T-helper 1 cell treated with Interleukin-12 subunit alpha and Interleukin-12 subunit beta and Interleukin-4 antibody, amounts not matched to agents 30 ng/mL and 1 ng/mL, for 36 hours (primary cell): ENCODE results near the gene CPAMD8. TPM values are rescaled to one million over a fixed set of nuclear protein-coding genes. Genes with fewer than 3 reads are reported as not detected.
"Not testable (repeated sequence)": the region's sequence is repeated elsewhere in the genome, so short reads cannot be mapped to it uniquely, and the experiment has no call there.

Experiments used
- intact Hi-C: fragments of 100-400 bp; cut with micrococcal nuclease; formaldehyde crosslinking; loops from one replicate; pipeline ENCODE4 v1.15.1; 2024
- total RNA-seq: library from RNA; stranded (reverse); gene quantifications from 2 replicates; pipeline ENCODE4 v1.2.3, GENCODE V29; 2022

Gene CPAMD8
- total RNA-seq, 1 donor from 2014 or later, result 0.22 TPM

DNA sequence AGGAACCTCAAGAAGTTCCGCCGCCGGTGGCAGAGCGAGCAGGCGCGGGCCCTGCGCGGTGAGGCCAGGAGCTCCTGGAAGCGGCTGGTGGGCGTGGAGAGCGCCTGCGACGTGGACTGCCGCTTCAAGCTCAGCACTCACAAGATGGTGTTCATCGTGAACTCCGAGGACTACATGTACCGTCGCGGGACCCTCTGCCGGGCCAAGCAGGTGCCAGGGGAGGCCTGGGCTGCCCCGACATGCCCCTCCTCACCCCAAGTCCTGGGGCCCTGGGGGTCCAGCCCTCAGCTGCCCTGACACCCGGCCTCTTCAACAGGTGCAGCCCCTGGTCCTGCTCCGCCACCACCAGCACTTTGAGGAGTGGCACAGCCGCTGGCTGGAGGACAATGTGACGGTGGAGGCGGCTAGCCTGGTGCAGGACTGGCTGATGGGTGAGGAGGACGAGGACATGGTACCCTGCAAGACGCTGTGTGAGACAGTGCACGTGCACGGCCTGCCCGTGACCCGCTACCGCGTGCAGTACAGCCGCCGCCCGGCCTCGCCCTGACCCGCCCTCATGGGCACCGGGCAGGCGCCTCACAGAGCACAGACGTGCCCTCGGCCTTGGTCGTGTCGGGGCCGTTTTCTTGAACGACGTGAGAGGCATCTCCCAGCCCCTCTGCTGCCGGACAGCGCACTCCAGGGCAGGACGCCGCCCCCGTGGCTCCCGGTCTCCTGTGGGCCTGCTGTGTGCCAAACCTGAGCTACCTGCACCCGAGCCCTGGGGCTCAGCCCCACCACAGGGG, 148.2 kb downstream of the CPAMD8 start:
- intact Hi-C loops, result no loop called here

GRCh38 chr19:16877581-16877980, 149.0 kb downstream of the CPAMD8 start:
- intact Hi-C loops, result no loop called here

DNA sequence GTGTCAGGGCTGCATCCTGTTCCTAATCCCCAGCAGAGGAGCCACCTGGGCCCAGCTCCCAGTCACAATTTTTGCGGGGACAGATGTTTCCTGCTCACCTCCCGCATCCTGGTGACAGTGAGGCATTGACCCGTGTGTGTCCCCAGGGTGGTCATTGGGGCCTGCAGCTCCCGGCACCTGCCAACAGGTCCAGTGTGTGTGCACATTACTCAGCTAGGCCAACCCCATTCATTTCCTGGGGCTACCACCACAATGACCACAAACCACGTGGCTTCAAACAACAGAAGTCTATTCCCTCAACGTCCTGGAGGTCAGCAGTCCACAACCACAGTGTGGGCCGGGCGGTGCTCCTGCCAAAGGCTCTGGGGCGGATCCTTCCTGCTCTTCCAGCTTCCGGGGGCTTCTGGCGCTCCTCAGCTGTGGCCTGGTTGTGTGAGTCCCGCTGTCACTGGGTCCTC, 149.7 kb downstream of the CPAMD8 start:
- intact Hi-C loops, result no loop called here

DNA sequence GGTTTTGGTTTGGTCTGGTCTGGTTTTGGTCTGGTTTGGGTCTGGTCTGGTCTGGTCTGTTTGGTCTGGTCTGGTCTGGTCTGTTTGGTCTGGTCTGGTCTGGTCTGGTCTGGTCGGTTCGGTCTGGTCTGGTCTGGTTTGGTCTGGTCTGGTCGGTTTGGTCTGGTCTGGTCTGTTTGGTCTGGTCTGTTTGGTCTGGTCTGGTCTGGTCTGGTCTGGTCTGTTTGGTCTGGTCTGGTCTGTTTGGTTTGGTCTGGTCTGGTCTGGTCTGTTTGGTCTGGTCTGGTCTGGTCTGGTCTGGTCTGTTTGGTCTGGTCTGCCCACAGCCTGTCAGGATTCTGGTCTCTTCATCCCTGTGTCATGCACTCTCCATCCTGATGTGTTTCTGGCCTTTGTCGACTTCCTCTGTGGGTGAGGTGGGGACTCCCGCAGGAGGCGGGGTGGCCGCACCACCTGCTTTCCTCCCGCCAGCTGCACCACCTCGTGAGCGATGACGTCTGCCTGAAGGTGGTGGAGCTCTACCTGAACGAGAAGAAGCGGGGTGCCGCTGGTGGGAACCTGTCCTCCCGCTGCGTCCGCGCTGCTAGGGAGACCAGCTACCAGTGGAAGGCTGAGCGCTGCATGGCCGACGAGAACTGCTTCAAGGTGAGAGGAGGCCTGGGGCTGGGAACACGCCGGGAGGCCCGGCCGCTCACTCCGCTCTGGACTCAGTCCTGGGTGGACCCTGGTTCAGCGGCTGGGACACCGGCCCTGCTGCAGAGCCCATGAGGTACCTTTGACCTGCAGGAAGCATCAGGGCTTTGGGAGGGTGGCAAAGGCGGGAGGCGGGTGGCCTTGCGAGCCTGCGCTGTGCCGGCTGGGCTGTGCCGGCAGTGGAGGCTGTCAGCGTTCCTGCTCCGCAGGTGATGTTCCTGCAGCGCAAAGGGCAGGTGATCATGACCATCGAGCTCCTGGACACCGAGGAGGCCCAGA, 150.7 kb downstream of the CPAMD8 start:
- intact Hi-C loops, result no loop called here

DNA sequence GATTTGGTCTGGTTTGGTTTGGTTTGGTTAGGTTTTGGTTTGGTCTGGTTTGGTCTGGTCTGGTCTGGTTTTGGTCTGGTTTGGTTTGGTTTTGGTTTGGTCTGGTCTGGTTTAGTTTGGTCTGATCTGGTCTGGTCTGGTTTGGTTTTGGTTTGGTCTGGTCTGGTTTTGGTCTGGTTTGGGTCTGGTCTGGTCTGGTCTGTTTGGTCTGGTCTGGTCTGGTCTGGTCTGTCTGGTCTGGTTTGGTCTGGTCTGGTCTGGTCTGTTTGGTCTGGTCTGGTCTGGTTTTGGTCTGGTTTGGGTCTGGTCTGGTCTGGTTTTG, 151.7 kb downstream of the CPAMD8 start:
- intact Hi-C loops, result not testable (repeated sequence)

GRCh38 chr19:16874250-16874977, 152.2 kb downstream of the CPAMD8 start:
- intact Hi-C loops, result no loop called here

GRCh38 chr19:16873594-16873993, 153.0 kb downstream of the CPAMD8 start:
- intact Hi-C loops, result no loop called here

- intact Hi-C loops, result no loop called here
Measured at GRCh38 chr19:16872728-16873127, 153.9 kb downstream of the CPAMD8 start.

DNA sequence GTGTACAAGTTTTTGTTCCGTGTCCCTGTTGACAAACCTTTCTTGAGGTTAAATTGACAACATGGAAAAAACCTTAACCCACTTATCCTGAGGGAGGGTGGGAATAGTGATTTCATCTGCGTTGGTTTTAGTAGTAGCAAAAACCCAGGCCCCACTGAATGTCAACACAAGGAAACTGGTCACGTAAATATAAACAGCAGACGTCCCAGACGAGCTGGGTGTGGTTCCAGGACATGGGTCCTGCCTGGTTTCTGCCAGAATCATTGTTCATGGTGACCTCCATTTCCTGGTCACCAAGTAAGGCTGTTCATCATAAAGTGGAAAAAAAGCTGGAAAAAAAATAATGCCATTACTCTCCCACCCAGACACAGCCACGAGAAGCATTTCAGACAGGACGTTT, 154.7 kb downstream of the CPAMD8 start:
- intact Hi-C loops, result no loop called here

DNA sequence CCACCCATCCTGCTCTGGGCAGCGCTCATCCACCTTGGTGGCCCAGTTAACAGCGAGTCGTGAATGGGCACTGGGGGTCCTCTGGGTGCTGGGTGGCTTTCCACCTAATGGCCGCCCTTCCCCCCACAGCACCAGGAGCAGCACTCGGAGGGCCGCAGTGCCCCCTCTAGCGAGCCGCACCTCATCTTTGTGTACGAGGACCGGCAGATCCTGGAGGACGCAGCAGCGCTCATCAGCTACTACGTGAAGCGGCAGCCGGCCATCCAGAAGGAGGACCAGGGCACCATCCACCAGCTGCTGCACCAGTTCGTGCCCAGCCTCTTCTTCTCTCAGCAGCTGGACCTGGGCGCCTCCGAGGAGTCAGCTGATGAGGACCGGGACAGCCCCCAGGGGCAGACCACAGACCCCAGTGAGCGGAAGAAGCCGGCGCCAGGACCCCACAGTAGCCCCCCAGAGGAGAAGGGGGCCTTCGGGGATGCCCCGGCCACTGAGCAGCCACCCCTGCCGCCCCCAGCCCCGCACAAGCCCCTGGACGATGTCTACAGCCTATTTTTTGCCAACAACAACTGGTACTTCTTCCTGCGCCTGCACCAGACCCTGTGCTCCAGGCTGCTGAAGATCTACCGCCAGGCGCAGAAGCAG, 157.2 kb downstream of the CPAMD8 start:
- intact Hi-C loops, result no loop called here

DNA sequence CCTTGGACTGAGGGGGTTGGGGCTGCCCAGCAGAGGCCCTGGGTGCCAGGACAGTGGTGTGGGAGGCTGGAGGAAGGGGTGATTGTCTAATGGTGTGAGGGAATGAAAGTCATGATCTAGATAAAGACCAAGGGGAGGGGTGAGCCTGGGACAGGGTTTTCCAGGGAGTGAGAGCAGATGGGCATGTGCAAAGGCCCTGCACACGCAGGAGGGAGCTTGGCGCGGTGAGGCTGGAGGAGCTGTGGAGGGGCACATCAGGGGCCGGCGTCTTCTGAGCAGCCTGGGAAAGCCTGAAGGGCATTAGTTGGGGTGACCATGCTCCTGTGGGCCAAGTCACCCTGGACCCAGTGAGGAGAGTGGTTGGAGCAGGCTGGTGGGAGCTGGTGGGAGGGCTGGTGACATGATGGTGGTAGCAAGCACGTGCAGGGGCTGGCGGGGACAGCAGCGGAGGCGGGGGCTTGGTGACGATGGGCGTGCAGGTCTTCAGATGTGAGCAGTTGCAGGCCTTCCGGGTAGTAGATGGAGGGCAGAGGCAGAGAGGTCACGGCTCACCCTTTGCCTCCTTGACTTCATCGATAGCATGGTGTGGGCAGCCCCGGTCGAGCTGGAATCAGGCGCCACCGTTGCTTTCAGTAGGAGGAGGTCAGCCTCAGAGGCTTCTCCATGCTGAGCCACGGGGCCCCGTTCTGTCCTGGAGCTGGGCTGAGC, 158.0 kb downstream of the CPAMD8 start:
- intact Hi-C loops, result no loop called here

DNA sequence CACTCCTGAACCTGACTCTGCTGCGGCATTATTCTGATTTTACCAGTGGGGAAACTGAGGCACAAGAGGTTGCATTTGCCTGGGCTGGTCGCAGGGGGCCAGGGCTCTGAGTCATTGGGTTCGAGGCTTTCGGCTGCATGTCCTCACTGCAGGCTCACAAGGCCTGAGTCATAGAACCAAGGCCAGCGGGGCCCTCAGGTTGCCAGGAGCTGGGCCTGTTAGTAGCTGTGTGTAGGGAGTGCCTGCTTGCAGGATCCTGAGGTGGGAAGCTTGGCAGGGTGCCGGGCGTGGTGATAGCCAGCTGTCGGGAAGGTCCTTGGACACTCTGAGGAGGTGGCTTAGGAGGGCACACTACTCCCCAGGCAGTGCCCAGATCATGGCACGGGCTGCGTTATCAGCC, 159.4 kb downstream of the CPAMD8 start:
- intact Hi-C loops, result no loop called here

DNA sequence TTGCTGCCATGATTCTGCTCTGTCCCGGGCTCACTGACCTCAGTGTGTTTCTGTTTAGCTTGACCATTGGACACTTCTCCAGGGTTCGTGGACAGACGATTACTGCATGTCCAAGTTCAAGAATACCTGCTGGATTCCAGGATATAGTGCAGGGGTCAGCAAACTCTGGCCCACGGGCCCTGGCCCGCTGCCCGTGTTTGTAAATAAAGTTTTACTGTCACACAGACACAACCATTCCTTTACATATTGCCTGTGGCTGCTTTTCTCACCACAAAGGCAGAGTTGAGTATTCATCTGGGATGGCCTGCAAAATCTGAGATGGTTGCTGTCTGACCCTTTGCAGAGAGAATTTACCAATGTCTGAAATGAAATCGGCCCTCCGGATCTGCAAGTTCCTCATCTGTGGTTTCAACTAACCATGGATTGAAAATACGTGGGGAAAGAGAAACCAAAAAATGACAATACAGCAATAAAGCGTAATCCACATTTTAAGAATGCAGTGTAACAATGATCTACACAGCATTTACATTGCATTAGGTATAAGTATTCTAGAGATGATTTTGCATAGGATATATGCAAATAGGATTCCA, 163.7 kb downstream of the CPAMD8 start:
- intact Hi-C loops, result no loop called here

DNA sequence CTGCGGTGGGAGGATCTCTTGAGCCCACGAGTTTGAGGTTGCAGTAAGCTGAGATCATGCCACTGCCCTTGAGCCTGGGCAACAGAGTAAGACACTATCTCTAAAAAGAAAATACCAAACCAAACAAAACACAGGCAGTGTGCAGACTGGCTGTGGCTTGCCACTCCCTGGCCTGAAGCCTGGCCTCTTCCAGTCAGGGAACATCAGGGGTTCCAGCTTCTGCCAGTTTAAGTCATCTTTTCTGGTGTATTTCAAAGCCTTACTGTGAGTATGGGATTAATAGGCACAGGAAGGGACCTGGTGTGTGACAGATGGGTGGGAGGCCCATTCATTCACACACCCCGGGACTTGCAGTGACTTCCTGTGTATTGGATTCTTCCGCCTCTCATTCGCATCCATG, 164.8 kb downstream of the CPAMD8 start:
- intact Hi-C loops, result no loop called here

DNA sequence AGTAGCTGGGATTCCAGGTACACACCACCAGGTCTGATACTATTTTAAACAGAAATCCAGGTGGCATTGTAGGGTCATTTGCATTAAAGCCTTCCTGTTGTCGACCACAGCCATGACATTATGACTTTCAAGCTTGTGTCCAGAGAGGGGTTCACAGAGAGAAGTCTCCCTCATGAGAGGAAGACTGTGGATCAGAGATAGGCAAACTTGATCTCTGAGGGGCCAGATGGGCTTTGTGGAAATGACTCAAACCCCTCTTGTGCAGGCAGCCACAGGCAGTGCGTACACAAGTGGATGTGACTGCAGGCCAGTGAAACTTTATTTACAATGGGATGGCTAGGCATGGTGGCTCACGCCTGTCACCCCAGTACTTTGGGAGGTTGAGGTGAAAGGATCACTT, 165.6 kb downstream of the CPAMD8 start:
- intact Hi-C loops, result no loop called here

DNA sequence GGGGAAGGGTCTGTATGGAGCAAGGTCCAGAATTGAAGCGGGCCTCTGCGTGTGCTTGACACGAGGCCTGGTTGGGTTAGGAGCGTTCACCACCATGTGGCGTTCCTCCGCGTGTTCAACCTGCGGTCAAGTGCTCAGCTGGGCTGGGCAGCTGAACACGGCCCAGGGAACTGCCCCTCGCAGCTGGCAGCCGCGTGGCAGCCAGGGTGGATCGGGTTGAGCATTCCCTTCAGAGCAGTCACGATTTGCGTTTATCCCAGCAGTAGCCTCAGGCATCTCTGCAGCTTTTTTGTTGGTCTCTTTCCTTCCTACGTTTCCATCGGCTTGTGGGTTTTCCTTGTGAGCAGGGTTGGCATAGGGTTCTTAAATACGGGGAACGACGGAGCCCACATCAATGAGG, 166.5 kb downstream of the CPAMD8 start:
- intact Hi-C loops, result no loop called here

DNA sequence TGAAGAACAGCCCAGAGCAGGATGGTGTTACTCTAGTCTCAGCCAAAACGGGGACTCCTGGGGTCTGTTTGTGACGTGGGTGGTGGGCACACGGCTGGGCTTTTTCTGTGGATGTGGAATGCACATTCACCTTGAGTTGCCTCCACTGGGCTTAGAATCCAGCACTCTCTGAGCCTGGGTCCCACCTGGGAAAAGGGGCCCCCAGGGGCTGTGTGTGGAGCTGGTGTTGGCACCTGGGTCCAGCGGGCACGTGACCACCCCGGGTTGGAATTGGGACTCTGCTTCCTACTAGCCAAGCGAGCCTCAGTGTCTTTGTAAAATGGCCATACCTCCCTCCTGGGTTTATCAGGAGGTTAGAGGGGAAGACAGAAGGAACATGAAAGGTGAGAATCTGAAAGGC, 167.0 kb downstream of the CPAMD8 start:
- intact Hi-C loops, result no loop called here

DNA sequence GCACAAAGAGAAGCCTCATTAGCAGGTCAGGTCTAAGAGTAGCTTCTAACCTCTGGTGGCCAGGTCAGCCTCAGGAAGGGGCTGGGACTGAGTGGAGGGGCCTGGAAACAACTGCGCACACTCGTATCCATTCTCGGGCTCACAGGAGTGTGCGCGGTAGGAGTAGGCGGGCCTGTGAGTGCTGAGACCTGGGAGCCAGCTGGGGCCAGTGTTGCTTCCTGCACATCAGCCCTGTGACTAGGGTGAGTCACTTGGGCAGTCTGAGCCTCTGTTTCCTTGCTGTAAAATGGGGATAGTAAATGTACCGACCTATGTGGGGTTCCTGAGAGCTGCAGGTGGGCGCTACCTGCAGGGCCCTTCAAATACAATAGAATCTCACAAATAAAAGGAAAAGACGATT, 170.5 kb downstream of the CPAMD8 start:
- intact Hi-C loops, result no loop called here

DNA sequence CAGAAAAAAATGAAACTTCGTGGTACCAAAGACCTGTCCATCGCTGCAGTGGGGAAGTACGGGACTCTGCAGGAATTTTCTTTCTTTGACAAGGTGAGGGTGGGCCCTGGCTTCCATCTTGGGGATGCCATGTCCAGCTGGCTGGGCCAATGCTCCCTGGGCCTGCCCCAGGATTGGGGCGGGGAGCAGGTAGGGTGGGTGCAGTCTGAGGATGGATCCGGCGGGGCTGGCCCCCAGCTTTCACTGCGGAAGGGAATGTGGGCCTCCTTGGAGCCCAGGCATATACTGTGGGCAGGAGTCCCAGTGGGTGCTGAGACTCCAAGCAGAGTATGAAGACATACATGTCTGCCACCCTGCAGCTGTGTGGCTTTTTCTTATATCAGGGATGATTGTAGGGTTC, 173.5 kb downstream of the CPAMD8 start:
- intact Hi-C loops, result no loop called here

- intact Hi-C loops, result no loop called here
Measured at GRCh38 chr19:16851031-16851712, 175.4 kb downstream of the CPAMD8 start.
